ENCODE measurements around the gene CYB5R4.
"Not testable (repeated sequence)": the region's sequence is repeated elsewhere in the genome, so short reads cannot be mapped to it uniquely, and the experiment has no call there.

GRCh38 chr6:83907623-83908390 lies 48.3 kb downstream of the CYB5R4 start:
- TF ChIP-seq CTCF (conservative IDR thresholded peaks at IDR 0.05 in 1 of 2, IDR thresholded peaks at IDR 0.05 in 1 of 2; ENCODE audit: low read depth in 1 of 2, low read length in 2 of 2); EZH2 (IDR thresholded peaks at IDR 0.05; ENCODE audit: low read length, missing control alignments): not testable (repeated sequence)

Data from fibroblast of lung (primary cell).